Epithelial cell of proximal tubule (primary cell): ENCODE data around the gene C2orf81. TPM values are rescaled to one million over a fixed set of nuclear protein-coding genes. Genes with fewer than 3 reads are reported as not detected.
"Not testable (repeated sequence)": the region's sequence is repeated elsewhere in the genome, so short reads cannot be mapped to it uniquely, and the experiment has no call there.

ENCODE experiments used
- DNase-seq: peaks from one replicate; pipeline ENCODE4 v3.0.0-alpha.2; 2011; ENCODE audit warnings: low read depth
- H3K4me3 ChIP-seq: 2 replicates; pipeline ENCODE4 v1.5.1; 2011; ENCODE audit warnings: low read depth, mild to moderate bottlenecking, low read length
- total RNA-seq: library from RNA; depleted of rRNA; stranded (reverse); fragments of >200 nt; gene quantifications from 2 replicates; pipeline ENCODE4 v1.2.3, GENCODE V29; 2015
- TF ChIP-seq, protein P1 (sequence below): conservative IDR thresholded peaks from 2 replicates; pipeline ENCODE4 v1.5.1; 2012; ENCODE audit warnings: low read depth, mild to moderate bottlenecking, low read length

C2orf81 gene
- total RNA-seq, 1 donor from 2014 or later, result 4.1 TPM

DNA sequence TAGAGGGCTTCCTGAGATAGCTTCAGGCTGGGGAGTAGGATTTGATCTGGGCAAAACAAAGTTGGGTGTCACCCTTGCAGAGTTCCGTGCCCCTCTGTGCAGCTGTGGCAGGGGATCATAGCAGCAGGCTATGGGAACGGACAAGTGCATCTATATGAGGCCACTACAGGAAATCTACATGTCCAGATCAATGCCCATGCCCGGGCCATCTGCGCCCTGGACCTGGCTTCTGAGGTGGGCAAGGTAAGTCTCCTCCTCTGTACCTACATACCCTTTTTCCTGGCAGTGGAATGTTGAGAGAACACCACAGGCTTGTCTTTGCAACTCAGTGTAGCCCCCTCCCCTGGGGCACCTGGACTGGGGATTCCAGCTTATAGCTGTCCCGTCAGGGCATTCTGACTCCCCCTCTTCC lies 3.6 kb upstream of the C2orf81 start:
- DNase-seq, result no peak
- H3K4me3 ChIP-seq, result no peak overlapping the region
- TF ChIP-seq, protein P1, sequence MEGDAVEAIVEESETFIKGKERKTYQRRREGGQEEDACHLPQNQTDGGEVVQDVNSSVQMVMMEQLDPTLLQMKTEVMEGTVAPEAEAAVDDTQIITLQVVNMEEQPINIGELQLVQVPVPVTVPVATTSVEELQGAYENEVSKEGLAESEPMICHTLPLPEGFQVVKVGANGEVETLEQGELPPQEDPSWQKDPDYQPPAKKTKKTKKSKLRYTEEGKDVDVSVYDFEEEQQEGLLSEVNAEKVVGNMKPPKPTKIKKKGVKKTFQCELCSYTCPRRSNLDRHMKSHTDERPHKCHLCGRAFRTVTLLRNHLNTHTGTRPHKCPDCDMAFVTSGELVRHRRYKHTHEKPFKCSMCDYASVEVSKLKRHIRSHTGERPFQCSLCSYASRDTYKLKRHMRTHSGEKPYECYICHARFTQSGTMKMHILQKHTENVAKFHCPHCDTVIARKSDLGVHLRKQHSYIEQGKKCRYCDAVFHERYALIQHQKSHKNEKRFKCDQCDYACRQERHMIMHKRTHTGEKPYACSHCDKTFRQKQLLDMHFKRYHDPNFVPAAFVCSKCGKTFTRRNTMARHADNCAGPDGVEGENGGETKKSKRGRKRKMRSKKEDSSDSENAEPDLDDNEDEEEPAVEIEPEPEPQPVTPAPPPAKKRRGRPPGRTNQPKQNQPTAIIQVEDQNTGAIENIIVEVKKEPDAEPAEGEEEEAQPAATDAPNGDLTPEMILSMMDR, result no peak

DNA sequence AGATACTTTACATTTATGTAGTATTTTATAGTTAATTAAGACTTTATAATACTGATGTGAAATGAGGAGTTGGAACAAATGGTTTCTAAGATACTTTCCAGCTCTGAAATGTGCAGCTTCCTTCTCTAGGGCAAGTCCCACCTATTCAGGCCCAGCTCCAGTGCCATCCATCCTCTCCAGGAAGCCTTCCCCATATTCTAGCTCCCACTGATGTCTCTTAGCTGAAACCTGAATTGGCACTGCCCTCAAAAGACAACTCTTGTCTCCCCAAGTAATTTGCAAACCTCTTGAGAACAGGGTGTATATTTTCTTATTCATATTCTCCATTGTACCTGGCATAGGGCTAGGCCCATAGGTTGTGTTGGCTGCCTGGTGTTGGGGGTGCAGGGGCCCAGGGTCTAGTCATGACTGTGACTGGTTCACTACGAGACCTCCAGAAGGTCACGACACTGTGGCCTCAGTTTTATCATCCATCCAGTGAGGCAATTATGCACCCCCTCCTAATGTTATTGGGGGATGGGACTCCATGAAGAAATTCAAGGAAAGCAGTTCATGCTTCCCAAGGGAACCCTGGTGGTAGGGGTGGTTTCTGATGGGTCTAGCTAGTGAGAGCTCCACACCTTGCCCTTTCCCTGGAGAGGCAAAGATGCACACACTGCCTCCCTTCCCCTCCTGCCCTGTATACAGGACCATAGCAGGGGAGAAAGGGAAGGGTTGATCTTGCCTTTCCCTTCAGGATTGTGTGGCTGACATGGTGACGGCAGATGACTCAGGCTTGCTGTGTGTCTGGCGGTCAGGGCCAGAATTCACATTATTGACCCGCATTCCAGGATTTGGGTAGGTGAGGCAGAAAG lies 2.9 kb upstream of the C2orf81 start:
- H3K4me3 ChIP-seq, result no peak overlapping the region
- TF ChIP-seq, protein P1, result no peak
- DNase-seq, result no peak

DNA sequence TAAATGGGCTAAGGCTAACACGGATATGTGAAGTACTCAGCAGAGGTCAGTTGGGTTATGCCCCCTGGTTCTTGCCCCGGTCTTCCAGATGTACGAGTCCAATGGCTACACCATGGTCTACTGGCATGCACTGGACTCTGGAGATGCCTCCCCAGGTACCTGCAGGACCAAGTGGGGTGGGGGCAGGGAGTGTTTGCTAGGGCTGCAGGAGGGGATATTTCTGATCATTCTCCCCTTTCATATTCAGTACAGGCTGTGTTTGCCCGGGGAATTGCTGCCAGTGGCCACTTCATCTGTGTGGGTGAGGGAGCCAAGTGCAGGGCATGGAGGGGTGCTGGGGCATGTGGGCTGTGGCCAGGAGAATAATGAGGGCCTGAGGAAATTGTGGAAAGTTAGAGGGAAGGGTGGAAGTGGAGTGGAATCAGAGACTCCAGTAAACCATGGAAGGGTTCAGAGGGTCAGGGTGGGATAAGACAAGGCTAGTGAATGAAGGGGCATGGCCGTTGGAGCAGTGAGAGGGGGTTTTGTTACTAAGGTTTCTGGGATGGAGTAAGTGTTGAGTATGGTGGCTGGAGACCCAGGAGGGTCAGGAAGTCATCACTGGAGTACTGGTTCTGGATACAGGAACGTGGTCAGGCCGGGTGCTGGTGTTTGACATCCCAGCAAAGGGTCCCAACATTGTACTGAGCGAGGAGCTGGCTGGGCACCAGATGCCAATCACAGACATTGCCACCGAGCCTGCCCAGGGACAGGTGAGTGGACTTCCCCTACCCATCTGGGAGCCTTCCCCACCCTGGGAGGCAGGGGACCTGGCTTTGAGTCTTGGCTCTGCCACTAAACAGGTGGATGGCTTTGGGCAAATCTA lies 2.0 kb upstream of the C2orf81 start:
- TF ChIP-seq, protein P1, result no peak
- DNase-seq, result no peak
- H3K4me3 ChIP-seq, result no peak overlapping the region

DNA sequence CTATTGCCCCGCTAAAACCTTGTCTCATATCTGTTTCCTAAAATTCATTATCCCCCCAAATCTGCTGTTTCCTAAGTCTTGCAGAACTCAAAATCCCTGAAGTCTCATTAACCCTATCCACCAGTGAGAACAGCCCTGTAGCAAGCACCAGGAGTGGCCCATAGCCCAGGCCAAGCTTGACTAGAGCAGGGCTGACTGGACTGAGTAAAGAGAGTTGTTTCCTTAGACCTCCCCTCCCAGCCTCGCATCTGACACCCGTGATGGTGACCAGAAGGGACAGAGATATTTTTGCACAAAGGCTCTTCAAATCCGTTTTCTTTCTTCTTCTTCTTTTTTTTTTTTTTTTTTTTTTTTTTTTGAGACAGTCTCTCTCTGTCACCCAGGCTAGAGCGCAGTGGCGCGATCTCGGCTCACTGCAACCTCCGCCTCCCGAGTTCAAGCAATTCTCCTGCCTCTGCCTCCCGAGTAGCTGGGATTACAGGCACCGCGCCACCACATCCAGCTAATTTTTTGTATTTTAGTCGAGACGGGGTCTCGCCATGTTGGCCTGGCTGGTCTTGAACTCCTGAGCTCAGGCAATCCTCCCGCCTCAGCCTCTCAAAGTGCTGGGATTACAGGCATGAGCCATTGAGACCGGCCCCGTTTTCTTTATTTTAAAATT lies 846 bp downstream of the C2orf81 start:
- DNase-seq, result not testable (repeated sequence)
- H3K4me3 ChIP-seq, result peak overlapping the region; percentile 66

DNA sequence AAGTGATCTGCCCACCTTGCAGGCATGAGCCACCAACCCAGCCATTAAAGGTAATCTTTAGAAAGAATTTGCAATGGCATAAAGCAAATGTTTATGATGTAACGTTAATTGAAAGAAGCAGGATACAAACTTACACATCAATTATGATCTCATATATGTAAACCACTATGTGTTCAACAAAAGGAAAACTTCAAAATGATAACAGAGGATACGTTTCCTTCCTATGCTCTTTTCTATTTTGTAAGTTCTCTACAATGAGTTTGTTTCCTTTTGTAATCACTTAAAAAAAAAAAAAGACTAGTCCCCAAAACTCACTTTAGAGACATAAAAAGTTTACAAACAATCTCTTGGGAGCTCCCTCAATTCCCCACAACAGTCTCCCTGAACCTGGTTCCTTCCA lies 1.4 kb downstream of the C2orf81 start:
- no peak for DNase-seq
- TF ChIP-seq, protein P1, result no peak
- H3K4me3 ChIP-seq, result no peak overlapping the region

DNA sequence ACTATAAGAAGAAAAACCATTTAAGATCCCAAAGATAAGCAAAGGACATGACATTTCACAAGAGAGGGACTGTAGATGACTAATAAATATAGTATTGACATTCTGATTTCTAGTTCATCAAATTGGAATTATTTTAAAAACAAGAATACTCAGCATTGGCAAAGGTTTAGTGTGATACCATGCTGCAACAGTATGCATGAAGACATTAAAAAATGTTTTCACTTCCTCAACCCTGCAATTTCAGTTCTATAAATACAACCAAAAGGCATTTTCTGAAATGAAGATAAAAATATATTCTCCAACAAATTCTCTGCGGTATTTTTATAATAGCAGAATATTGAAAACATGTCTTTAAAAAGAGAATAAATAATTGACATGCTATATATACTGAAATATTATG lies 2.1 kb downstream of the C2orf81 start:
- TF ChIP-seq, protein P1, result no peak
- no peak overlapping the region for H3K4me3 ChIP-seq
- DNase-seq, result no peak

DNA sequence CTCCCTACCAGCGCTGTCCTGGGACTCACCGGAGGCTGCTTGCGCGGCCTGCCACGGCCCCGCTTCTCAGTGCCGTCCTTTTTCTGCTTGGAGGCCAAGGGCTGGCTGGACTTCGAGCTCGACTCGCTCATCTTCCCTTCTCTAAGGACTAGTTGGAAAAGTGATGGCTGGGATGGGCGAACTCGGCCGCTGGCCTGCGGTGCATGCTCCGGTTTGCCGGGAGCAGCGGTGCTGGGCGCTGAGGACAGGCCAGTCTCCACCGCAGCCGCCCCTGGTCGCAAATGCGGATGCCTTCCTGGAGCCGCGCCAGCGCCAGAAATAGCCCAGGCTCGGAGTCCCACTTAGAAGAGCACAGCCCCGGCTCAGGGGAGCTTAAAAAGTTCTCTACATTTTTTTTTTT lies 3.1 kb downstream of the C2orf81 start:
- TF ChIP-seq, protein P1, result no peak
- no peak for DNase-seq
- H3K4me3 ChIP-seq, result no peak overlapping the region
